ENCODE measurements around the gene LCP2.

- TF ChIP-seq CTCF (conservative IDR thresholded peaks at IDR 0.05) (no peak), EZH2 (IDR thresholded peaks at IDR 0.05; ENCODE audit: low read depth) (no peak)
Measured at GRCh38 chr5:170296036-170296934, 1.3 kb downstream of the LCP2 start.
